ENCODE results near the gene TMPRSS12.

GRCh38 chr12:50936821-50937530 is 94.2 kb downstream of the TMPRSS12 start:
- no peak for TF ChIP-seq BHLHE40 (IDR thresholded peaks at IDR 0.05; ENCODE audit: borderline replicate concordance)
- TF ChIP-seq SP1 (IDR thresholded peaks at IDR 0.05) = no peak
- no peak for TF ChIP-seq FOXA1 (IDR thresholded peaks at IDR 0.05)

Data from HEK293T (cell line).